NCI-H2081 (cell line): ENCODE data around the gene NDFIP1.
"Not testable (repeated sequence)": the region's sequence is repeated elsewhere in the genome, so short reads cannot be mapped to it uniquely, and the experiment has no call there.

Experiments
- DNase-seq, 2 experiments: peaks; one replicate each; lab custom pipeline; 2025; lab: John Stamatoyannopoulos, UW

The NDFIP1 gene

GRCh38 chr5:142108432-142109330 lies at the start of gene NDFIP1:
NDFIP1 (plus strand) TSS chr5:142108779; CDS start chr5:142108975, 196 bp downstream.
- peak; percentile 67 to 77 for DNase-seq

GRCh38 chr5:142059304-142059940 lies 49.2 kb upstream of the NDFIP1 start:
- DNase-seq: no peak

- DNase-seq: no peak
Measured at GRCh38 chr5:142063376-142063775, 45.2 kb upstream of the NDFIP1 start.

GRCh38 chr5:142063878-142064331 lies 44.7 kb upstream of the NDFIP1 start:
- DNase-seq: peak; percentile 41 to 73

GRCh38 chr5:142065273-142065672 lies 43.3 kb upstream of the NDFIP1 start:
- DNase-seq: peak in 1 of 2 experiments; percentile 2

- no peak for DNase-seq
Measured at GRCh38 chr5:142069606-142070399, 38.8 kb upstream of the NDFIP1 start.

GRCh38 chr5:142070734-142071133 lies 37.8 kb upstream of the NDFIP1 start:
- no peak for DNase-seq

GRCh38 chr5:142072488-142072887 lies 36.1 kb upstream of the NDFIP1 start:
- no peak for DNase-seq

GRCh38 chr5:142073362-142073988 lies 35.1 kb upstream of the NDFIP1 start:
- DNase-seq: no peak

GRCh38 chr5:142074006-142074405 lies 34.6 kb upstream of the NDFIP1 start:
- no peak for DNase-seq

- DNase-seq: peak; percentile 80 to 95
Measured at GRCh38 chr5:142078221-142078620, 30.4 kb upstream of the NDFIP1 start.

- no peak for DNase-seq
Measured at GRCh38 chr5:142078706-142079105, 29.9 kb upstream of the NDFIP1 start.

GRCh38 chr5:142079306-142079721 lies 29.3 kb upstream of the NDFIP1 start:
- DNase-seq: peak; percentile 67 to 93

GRCh38 chr5:142080248-142080647 lies 28.3 kb upstream of the NDFIP1 start:
- DNase-seq: peak in 1 of 2 experiments; percentile 68

- DNase-seq: no peak
Measured at GRCh38 chr5:142082182-142082781, 26.3 kb upstream of the NDFIP1 start.

GRCh38 chr5:142086229-142086628 lies 22.4 kb upstream of the NDFIP1 start:
- DNase-seq: no peak

- DNase-seq: no peak
Measured at GRCh38 chr5:142086679-142087078, 21.9 kb upstream of the NDFIP1 start.

- DNase-seq: no peak
Measured at GRCh38 chr5:142087920-142088679, 20.5 kb upstream of the NDFIP1 start.

GRCh38 chr5:142088855-142089479 lies 19.6 kb upstream of the NDFIP1 start:
- not testable (repeated sequence) for DNase-seq

- no peak for DNase-seq
Measured at GRCh38 chr5:142091012-142091411, 17.6 kb upstream of the NDFIP1 start.
